RWPE1 (cell line): Measurements from ENCODE around the gene ZNF217.
"Not testable (repeated sequence)": the region's sequence is repeated elsewhere in the genome, so short reads cannot be mapped to it uniquely, and the experiment has no call there.

Experiments
- CTCF ChIA-PET: fragments of 350-600 bp; sonication (Branson Sonifier 250); formaldehyde crosslinking; extraction: SDS; loops from one replicate; lab custom pipeline; 2021; lab: Yijun Ruan, JAX
- POLR2A ChIA-PET: fragments of 400-600 bp; formaldehyde crosslinking; extraction: SDS; loops from one replicate; lab custom pipeline; 2020; ENCODE audit warnings: antibody characterized with exemption; ENCODE audit not compliant: low non-redundant PET; lab: Yijun Ruan, JAX
- DNase-seq: peaks from one replicate; pipeline ENCODE4 v3.0.0; 2012; ENCODE audit warnings: low spot score
- H3K27ac ChIP-seq: fragments of 450-650 bp; 2 replicates; pipeline ENCODE4 v1.5.1; 2017
- CTCF ChIP-seq: fragments of 450-650 bp; conservative IDR thresholded peaks from 2 replicates; pipeline ENCODE4 v1.5.1; 2017; ENCODE audit warnings: low read depth, mild to moderate bottlenecking

ZNF217 gene

DNA sequence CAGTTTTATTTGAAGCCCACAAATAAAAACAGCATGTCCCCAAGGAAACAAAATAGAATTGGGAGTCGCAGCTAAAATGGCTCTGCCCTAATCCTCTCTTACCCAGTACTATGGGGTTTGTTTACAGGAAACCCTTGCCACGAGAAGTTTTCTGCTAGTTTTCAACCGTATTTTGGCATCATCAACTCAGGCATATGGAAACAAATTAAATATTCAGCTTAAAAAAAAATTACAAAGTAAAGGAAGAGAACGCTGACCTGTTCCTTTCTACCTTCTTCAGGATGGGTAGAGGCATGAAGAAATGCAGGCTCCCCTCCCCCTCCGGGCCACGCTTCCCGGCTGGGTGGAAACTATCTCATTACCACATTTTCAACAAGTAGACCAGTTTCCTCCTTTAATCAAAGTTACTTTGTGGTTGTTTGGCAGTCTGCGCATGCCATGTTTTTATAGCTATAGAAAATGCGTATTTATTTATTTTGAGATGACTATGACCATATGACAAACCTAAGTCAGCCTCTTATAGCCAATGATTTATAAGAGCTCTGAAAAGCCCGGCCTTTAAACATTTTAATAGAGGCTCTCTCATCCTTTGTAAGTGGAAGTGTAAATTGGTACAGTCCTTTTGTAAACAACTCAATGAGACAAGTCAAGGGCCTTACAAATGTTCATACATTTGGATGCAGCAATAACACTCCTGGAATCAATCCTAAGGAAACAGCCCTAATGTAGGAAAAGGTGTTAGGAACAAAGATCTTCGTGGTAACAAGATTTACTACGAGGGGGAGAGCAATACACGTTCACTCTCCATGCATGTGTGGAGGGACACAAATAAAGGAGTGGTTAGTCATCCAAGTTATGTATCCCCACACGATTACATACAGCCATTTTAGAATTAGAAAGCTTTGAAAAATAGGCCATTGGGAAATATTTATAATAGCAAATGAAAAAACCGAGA lies 16.1 kb upstream of the ZNF217 start:
- no peak for DNase-seq
- ChIA-PET CTCF (interaction anchor here (0.5 to 1.0 kb wide), 4 partner anchors 14 to 539 kb away, joined by 3 to 5 read pairs (median 4); no protein-coding TSS in a partner anchor), POLR2A (no interaction called here)
- no peak for TF ChIP-seq CTCF
- no peak overlapping the region for H3K27ac ChIP-seq

DNA sequence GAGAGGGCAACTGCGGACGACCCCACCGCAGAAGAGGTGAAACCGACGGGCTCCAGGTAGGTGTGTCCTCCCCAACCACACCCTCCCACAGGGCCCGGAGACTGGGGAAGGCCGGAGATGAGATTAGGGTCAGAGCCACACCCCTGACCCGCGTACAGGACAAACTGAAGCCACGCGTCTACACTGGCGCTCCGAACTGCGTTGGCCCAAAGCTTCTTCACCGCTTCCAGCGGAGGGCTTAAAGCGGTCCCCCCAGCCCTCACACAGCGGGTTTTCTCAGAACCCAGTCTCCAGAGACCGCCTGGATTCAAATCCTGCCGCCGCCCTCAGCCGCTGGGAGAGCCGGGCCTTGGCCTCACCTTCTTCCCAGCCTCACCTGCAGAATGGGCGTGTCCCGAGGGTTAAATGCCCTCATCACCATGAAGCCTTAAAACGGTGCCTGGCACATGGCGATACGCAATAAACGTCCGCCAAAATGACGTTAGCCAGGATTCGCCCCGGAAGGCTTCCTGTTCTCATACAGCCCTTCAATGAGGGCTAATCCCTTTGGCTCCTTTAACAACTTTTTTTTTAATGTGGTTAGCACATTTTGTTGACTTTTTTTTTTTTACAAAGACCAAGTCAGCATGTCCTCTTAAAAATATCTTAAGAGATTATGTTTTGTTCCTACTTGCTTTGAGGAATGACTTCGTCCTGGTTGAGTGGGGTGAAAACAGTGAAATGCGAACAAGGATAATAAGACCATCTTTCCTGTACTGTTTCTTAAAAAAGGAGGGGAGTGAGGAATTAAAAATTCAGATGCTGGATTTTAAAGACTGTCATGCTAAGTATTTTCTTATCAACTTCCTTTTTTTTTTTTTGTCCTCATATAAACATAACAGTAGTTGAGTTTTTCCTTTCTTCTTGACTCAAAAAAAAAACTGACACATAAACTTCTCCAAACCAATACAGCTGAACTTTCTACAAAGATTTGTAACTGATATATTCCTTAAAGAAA lies 15.1 kb upstream of the ZNF217 start:
- ChIA-PET CTCF (interaction anchor here (1.0 kb wide), 1 partner anchor 13 kb away, joined by 5 read pairs; no protein-coding TSS in a partner anchor), POLR2A (no interaction called here)
- no peak for TF ChIP-seq CTCF
- H3K27ac ChIP-seq, result peak overlapping the region; percentile 61
- DNase-seq, result no peak

DNA sequence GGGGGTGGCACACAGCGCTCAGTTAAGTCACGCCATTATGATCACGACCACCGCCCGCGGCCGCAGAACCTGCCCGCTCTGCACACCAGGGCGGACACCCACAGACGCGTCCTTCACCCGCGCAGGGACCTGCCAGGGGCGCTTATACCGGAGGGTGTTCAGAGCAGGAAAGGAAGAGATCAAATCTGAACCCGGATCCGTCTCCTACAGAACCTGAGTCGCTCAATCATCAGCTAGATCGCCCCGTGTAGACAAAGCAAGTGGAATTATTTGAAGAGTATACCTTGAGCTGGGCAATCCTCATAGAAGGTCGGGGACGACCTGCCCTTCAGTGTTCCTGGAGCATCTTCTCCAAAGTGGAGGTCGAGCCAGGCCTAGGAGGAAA lies 14.4 kb upstream of the ZNF217 start:
- H3K27ac ChIP-seq, result peak overlapping the region; percentile 61
- CTCF ChIA-PET, result no interaction called here

DNA sequence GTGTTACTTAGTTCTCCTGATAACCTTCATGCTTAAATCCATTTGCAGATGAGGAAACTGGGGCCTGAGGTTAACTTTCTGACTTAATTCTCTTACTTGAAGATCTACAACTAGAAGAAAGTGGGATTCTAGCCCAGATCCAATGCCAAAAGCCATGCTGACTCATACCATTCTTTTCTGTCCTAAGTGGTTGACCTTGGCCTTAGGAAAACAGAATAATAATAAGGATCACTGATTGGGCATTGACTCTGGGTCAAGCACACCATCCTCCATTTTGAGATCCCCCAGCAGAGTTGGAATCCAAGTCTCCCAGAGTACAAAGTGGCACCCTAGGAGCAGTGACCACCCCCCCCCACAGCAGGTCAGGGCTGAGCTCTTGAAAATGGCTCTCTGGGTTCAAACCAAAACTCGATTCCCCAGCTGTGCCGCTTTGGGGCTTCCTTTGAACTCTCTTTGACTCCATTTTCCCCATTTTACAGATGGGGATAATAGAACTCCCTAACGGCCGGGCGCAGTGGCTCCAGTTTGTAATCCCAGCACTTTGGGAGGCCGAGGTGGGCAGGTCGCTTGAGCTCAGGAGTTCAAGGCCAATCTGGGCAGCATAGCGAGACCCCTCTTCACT lies 12.8 kb upstream of the ZNF217 start:
- no peak for TF ChIP-seq CTCF
- no peak for DNase-seq
- H3K27ac ChIP-seq, result peak overlapping the region; percentile 73
- ChIA-PET CTCF (no interaction called here), POLR2A (no interaction called here)

More for the DNA sequence above, 14.4 kb upstream of the ZNF217 start:
- TF ChIP-seq CTCF, result no peak
- no peak for DNase-seq
- POLR2A ChIA-PET, result no interaction called here

DNA sequence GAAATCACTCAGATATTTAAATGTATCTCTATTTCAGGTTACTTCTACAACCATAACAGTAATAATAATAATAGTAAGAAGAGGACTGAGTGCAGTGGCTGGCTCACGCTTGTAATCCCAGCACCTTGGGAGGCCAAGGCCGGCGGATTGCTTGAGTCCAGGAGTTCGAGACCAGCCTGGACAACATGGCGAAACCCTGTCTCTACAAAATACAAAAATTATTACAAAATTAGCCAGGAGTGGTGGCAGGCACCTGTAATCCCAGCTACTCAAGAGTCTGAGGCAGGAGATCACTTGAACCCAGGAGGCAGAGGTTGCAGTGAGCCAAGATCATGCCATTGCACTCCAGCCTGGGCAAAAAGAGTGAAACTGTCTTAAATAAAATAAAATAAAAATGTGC lies 11.8 kb upstream of the ZNF217 start:
- CTCF ChIA-PET, result interaction anchor here (0.6 kb wide), 1 partner anchor 16 kb away, joined by 4 read pairs; no protein-coding TSS in a partner anchor
- POLR2A ChIA-PET, DNase-seq: not testable (repeated sequence)
- H3K27ac ChIP-seq, result peak overlapping the region; percentile 73

- DNase-seq, POLR2A ChIA-PET, H3K27ac ChIP-seq, CTCF ChIA-PET: not testable (repeated sequence)
Observed at GRCh38 chr20:53604846-53605245, 11.2 kb upstream of the ZNF217 start.

- ChIA-PET POLR2A (no interaction called here), CTCF (no interaction called here)
- no peak for TF ChIP-seq CTCF
- no peak for DNase-seq
- H3K27ac ChIP-seq, result no peak overlapping the region
Observed at GRCh38 chr20:53602661-53603060, 9.0 kb upstream of the ZNF217 start.
